Measurements from ENCODE around the gene GCK.

GCK gene

GRCh38 chr7:44110719-44111635 lies 78.3 kb downstream of the GCK start:
- TF ChIP-seq POLR2AphosphoS5 (IDR thresholded peaks at IDR 0.05; ENCODE audit: low read depth, low read length) = no peak
- TF ChIP-seq SIN3A (IDR thresholded peaks at IDR 0.05; ENCODE audit: borderline replicate concordance, insufficient read depth, low read length) = no peak
- no peak for TF ChIP-seq REST (IDR thresholded peaks at IDR 0.05; ENCODE audit: insufficient read depth in 1 of 2, low read depth in 2 of 2, low read length in 2 of 2)
- no peak for TF ChIP-seq TAF1 (IDR thresholded peaks at IDR 0.05; ENCODE audit: borderline replicate concordance, insufficient read depth, low read length)
- TF ChIP-seq FOXP2 (optimal IDR thresholded peaks at IDR 0.05; ENCODE audit: borderline replicate concordance, extremely low read depth, extremely low read length, insufficient read depth) = no peak

GRCh38 chr7:44109991-44110390 lies 79.2 kb downstream of the GCK start:
- TF ChIP-seq SIN3A (IDR thresholded peaks at IDR 0.05; ENCODE audit: borderline replicate concordance, insufficient read depth, low read length) (no peak), TAF1 (IDR thresholded peaks at IDR 0.05; ENCODE audit: borderline replicate concordance, insufficient read depth, low read length) (no peak), REST (IDR thresholded peaks at IDR 0.05; ENCODE audit: insufficient read depth in 1 of 2, low read depth in 2 of 2, low read length in 2 of 2) (no peak), FOXP2 (optimal IDR thresholded peaks at IDR 0.05; ENCODE audit: borderline replicate concordance, extremely low read depth, extremely low read length, insufficient read depth) (no peak), POLR2AphosphoS5 (IDR thresholded peaks at IDR 0.05; ENCODE audit: low read depth, low read length) (no peak)

GRCh38 chr7:44108768-44109750 lies 80.2 kb downstream of the GCK start:
- TF ChIP-seq POLR2AphosphoS5 (IDR thresholded peaks at IDR 0.05; ENCODE audit: low read depth, low read length) = no peak
- TF ChIP-seq FOXP2 (optimal IDR thresholded peaks at IDR 0.05; ENCODE audit: borderline replicate concordance, extremely low read depth, extremely low read length, insufficient read depth) = no peak
- no peak for TF ChIP-seq REST (IDR thresholded peaks at IDR 0.05; ENCODE audit: insufficient read depth in 1 of 2, low read depth in 2 of 2, low read length in 2 of 2)
- no peak for TF ChIP-seq SIN3A (IDR thresholded peaks at IDR 0.05; ENCODE audit: borderline replicate concordance, insufficient read depth, low read length)
- no peak for TF ChIP-seq TAF1 (IDR thresholded peaks at IDR 0.05; ENCODE audit: borderline replicate concordance, insufficient read depth, low read length)

- TF ChIP-seq REST (IDR thresholded peaks at IDR 0.05; ENCODE audit: insufficient read depth in 1 of 2, low read depth in 2 of 2, low read length in 2 of 2) (no peak), POLR2AphosphoS5 (IDR thresholded peaks at IDR 0.05; ENCODE audit: low read depth, low read length) (no peak), TAF1 (IDR thresholded peaks at IDR 0.05; ENCODE audit: borderline replicate concordance, insufficient read depth, low read length) (no peak), FOXP2 (optimal IDR thresholded peaks at IDR 0.05; ENCODE audit: borderline replicate concordance, extremely low read depth, extremely low read length, insufficient read depth) (no peak), SIN3A (IDR thresholded peaks at IDR 0.05; ENCODE audit: borderline replicate concordance, insufficient read depth, low read length) (no peak)
These were observed 81.1 kb downstream of the GCK start for GRCh38 chr7:44107961-44108767.
